B cell (primary cell): ENCODE measurements around the gene POU2F3. TPM values are rescaled to one million over a fixed set of nuclear protein-coding genes. Genes with fewer than 3 reads are reported as not detected.

Experiments used
- ATAC-seq: fragments of 200-7000 bp; cut with Tn5 transposase; one replicate; pipeline ENCODE4 v1.10.0; 2021; ENCODE audit warnings: low read depth, mild to moderate bottlenecking, moderate number of reproducible peaks, moderate library complexity
- CTCF ChIA-PET: fragments of 350-600 bp; sonication (Branson Sonifier 250); formaldehyde crosslinking; loops from one replicate; lab custom pipeline; 2021; ENCODE audit warnings: antibody characterized with exemption, inconsistent platforms; lab: Charles Lee
- POLR2A ChIA-PET: fragments of 350-600 bp; sonication (Branson Sonifier 250); formaldehyde crosslinking; loops from one replicate; lab custom pipeline; 2021; ENCODE audit warnings: antibody characterized with exemption; lab: Charles Lee
- DNase-seq: peaks from one replicate; pipeline ENCODE4 v3.0.0; 2013
- H2AFZ ChIP-seq: 2 replicates; pipeline ENCODE4 v1.6.1; 2012; ENCODE audit warnings: mild to moderate bottlenecking, low read depth, low read length; ENCODE audit not compliant: insufficient read depth, poor library complexity, severe bottlenecking
- H3K27ac ChIP-seq, 2 donors: 1 replicate in 1 of 2; 2 replicates in 1 of 2; pipeline ENCODE4 v1.5.1; 2012 to 2013; ENCODE audit warnings: low read length in 2 of 2, mild to moderate bottlenecking in 2 of 2, moderate library complexity in 1 of 2
- H3K27me3 ChIP-seq, 4 experiments: fragments of 200-600 bp in 1 of 4; sonication (generic) in 1 of 4; replicated peaks in 1 of 4; 1 replicate in 2 of 4; 2 replicates in 2 of 4; pipeline versions ENCODE4 v1.6.1 to v1.7.0; 2013 to 2016; ENCODE audit warnings: low read length in 3 of 4, mild to moderate bottlenecking in 2 of 4, mixed read lengths in 1 of 4, moderate library complexity in 1 of 4; ENCODE audit not compliant: insufficient read depth in 4 of 4, control insufficient read depth in 3 of 4; ENCODE audit errors: control extremely low read depth in 1 of 4
- H3K36me3 ChIP-seq, 2 experiments: replicated peaks in 1 of 2; 1 replicate in 1 of 2; 2 replicates in 1 of 2; pipeline versions ENCODE4 v1.6.1 to v1.7.1; 2013; ENCODE audit warnings: low read length in 1 of 2; ENCODE audit not compliant: insufficient read depth in 2 of 2, control insufficient read depth in 1 of 2; ENCODE audit errors: control extremely low read depth in 1 of 2, extremely low read depth in 1 of 2
- H3K4me1 ChIP-seq, 2 donors: fragments of 200-600 bp in 1 of 2; sonication (generic) in 1 of 2; 1 replicate in 1 of 2; 2 replicates in 1 of 2; pipeline versions ENCODE4 v1.5.1 to v1.6.1; 2013 to 2017; ENCODE audit warnings: low read length in 2 of 2; ENCODE audit not compliant: control insufficient read depth in 2 of 2, insufficient read depth in 2 of 2
- H3K4me2 ChIP-seq: replicated peaks from 2 replicates; pipeline ENCODE3; 2012; ENCODE audit warnings: mild to moderate bottlenecking, low read depth, low read length; ENCODE audit not compliant: poor library complexity, severe bottlenecking
- H3K4me3 ChIP-seq, 5 experiments: fragments of 200-600 bp in 1 of 5; sonication (generic) in 1 of 5; 1 replicate in 3 of 5; 2 replicates in 2 of 5; pipeline versions ENCODE4 v1.5.1 to v1.7.0; 2011 to 2016; ENCODE audit warnings: low read length in 4 of 5, mild to moderate bottlenecking in 4 of 5, low read depth in 2 of 5, control low read depth in 1 of 5, moderate library complexity in 1 of 5; ENCODE audit not compliant: insufficient read depth in 1 of 5; ENCODE audit errors: control extremely low read depth in 1 of 5, extremely low read depth in 1 of 5
- H3K79me2 ChIP-seq: fragments of 200-600 bp; sonication (generic); one replicate; pipeline ENCODE4 v1.6.0; 2016; ENCODE audit warnings: low read length; ENCODE audit not compliant: control insufficient read depth, insufficient read depth
- H3K9ac ChIP-seq: fragments of 200-600 bp; sonication (generic); 2 replicates; pipeline ENCODE4 v1.6.1; 2017; ENCODE audit warnings: mild to moderate bottlenecking, low read length, moderate library complexity
- H3K9me3 ChIP-seq, 3 donors: one replicate each; pipeline versions ENCODE4 v1.6.1 to v1.7.1; 2013; ENCODE audit warnings: low read length in 2 of 3; ENCODE audit not compliant: control insufficient read depth in 2 of 3, insufficient read depth in 1 of 3; ENCODE audit errors: control extremely low read depth in 1 of 3
- H4K20me1 ChIP-seq: 2 replicates; pipeline ENCODE4 v1.6.0; 2012; ENCODE audit warnings: mild to moderate bottlenecking, low read length; ENCODE audit not compliant: insufficient read depth, control insufficient read depth, poor library complexity, severe bottlenecking
- H3K27ac Mint-ChIP-seq: one replicate; pipeline ENCODE4 v1.8.0; 2021; ENCODE audit warnings: mixed read lengths
- H3K27me3 Mint-ChIP-seq: one replicate; pipeline ENCODE4 v1.8.0; 2021; ENCODE audit warnings: mixed read lengths
- H3K4me1 Mint-ChIP-seq: one replicate; pipeline ENCODE4 v1.8.0; 2021; ENCODE audit warnings: mixed read lengths
- H3K4me3 Mint-ChIP-seq: one replicate; pipeline ENCODE4 v1.8.0; 2021; ENCODE audit warnings: mixed read lengths
- H3K9me3 Mint-ChIP-seq: one replicate; pipeline ENCODE4 v1.8.0; 2022; ENCODE audit warnings: mixed read lengths; ENCODE audit not compliant: insufficient read depth
- EZH2 ChIP-seq: IDR thresholded peaks from 2 replicates; pipeline ENCODE4 v1.6.1; 2012; ENCODE audit warnings: borderline replicate concordance, low read depth, mild to moderate bottlenecking, moderate library complexity, low read length; ENCODE audit not compliant: insufficient read depth, poor library complexity, severe bottlenecking
- WGBS: methylation state at CpG from one replicate; pipeline ENCODE4 v1.1.5; 2013; ENCODE audit warnings: missing lambda C conversion rate; ENCODE audit not compliant: insufficient coverage; 5-methylcytosine and 5-hydroxymethylcytosine counted together
- intact Hi-C: fragments of 100-400 bp; cut with micrococcal nuclease; formaldehyde crosslinking; loops from one replicate; pipeline ENCODE4 v1.10.0; 2022
- polyA plus RNA-seq: library from polyadenylated mRNA; depleted of rRNA; stranded (reverse); fragments of >200 nt; gene quantifications from 2 replicates; pipeline ENCODE4 v1.2.3, GENCODE V29; 2012
- total RNA-seq, 2 donors: library from RNA; stranded (reverse); fragments of 120-200 nt in 1 of 2; gene quantifications; 1 replicate in 1 of 2; 2 replicates in 1 of 2; pipeline versions ENCODE4 v1.2.3 to v1.2.4, GENCODE V29; 2013 to 2022
- TF ChIP-seq, protein P1 (sequence below): fragments of 200-600 bp; IDR thresholded peaks from one replicate; pipeline ENCODE4 v1.8.0; 2022; ENCODE audit warnings: antibody characterized with exemption, mild to moderate bottlenecking

Gene POU2F3
- total and polyA plus RNA-seq, 2 donors (not counting 1 experiment from before 2014, with no cell fraction given), result not detected

DNA sequence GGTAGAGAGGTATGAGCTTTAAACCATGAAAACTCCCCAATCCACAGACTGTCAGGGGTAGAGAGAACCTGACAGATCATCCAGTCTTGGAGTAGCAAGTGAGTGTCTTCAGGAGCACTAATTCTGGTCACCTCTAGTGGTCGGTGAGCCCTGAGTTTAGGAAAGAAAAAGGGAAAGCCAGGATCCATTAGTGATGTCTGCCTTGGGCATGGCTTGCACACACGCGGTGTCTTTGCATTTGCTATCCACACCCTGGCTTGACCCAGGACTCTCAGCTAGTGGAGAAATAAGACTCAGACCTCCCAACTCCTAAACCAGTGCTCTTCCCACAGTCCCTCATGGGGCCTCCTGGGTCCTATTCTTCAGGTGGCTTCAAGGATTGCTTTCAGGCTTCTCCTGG is 19.3 kb downstream of the POU2F3 start:
- Histone ChIP-seq H2AFZ (no peak overlapping the region), H4K20me1 (no peaks in the 10 kb centered on the region), H3K36me3 (no peaks in the 10 kb centered on the region), H3K4me1 (peaks cover 12 to 13% of the 10 kb centered on the region in 2 donors), H3K9me3 (no peaks in the 10 kb centered on the region), H3K4me3 (no peak overlapping the region), H3K27ac (no peak overlapping the region), H3K9ac (no peak overlapping the region), H3K79me2 (no peaks in the 10 kb centered on the region), H3K4me2 (no peak overlapping the region), H3K27me3 (peaks cover 0 to 34% (median 16%) of the 10 kb centered on the region in 4 experiments)
- Mint-ChIP-seq H3K27ac (no peak overlapping the region), H3K9me3 (no peaks in the 10 kb centered on the region), H3K4me3 (no peak overlapping the region), H3K4me1 (peaks cover 3% of the 10 kb centered on the region), H3K27me3 (peaks cover 54% of the 10 kb centered on the region)
- DNase-seq (no peak), ATAC-seq (no peak)
- 80% methylated on average over 1 of the region's 3 CpGs for WGBS
- intact Hi-C loops, result no loop called here
- POLR2A ChIA-PET, result no interaction called here
- CTCF ChIA-PET, result no interaction called here
- TF ChIP-seq, protein P1, sequence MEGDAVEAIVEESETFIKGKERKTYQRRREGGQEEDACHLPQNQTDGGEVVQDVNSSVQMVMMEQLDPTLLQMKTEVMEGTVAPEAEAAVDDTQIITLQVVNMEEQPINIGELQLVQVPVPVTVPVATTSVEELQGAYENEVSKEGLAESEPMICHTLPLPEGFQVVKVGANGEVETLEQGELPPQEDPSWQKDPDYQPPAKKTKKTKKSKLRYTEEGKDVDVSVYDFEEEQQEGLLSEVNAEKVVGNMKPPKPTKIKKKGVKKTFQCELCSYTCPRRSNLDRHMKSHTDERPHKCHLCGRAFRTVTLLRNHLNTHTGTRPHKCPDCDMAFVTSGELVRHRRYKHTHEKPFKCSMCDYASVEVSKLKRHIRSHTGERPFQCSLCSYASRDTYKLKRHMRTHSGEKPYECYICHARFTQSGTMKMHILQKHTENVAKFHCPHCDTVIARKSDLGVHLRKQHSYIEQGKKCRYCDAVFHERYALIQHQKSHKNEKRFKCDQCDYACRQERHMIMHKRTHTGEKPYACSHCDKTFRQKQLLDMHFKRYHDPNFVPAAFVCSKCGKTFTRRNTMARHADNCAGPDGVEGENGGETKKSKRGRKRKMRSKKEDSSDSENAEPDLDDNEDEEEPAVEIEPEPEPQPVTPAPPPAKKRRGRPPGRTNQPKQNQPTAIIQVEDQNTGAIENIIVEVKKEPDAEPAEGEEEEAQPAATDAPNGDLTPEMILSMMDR, result no peak
- no peak for TF ChIP-seq EZH2

DNA sequence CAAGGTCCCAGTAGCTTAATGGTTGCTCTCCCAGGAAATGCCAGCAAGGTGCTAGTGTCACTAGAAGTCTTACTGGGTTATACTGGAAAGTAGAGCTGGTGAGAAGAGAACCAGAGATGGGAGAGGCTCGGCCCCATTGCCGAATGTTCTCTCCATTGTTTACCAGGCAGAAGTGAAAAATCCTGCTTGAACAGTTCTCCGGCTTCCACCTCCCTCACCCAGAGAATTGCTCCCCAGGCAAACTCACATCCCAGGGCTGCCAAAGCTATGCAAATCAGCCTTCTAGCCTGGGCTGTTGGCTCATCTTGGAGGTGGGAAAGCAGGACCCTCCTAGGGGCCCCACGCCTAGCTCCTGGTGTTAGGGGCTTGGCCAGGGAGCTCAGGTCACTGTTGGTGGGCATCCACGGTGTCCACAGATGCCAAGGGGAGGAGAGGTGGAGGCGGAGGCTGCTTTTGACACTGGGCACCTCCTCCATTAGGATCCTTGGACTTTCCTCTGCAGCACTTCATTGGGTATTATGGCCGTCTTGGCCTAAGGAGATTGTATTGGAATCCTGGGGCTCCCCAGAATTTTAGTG is 20.1 kb downstream of the POU2F3 start:
- Histone ChIP-seq H3K27ac (no peak overlapping the region), H3K9me3 (no peaks in the 10 kb centered on the region), H3K79me2 (no peaks in the 10 kb centered on the region), H4K20me1 (no peaks in the 10 kb centered on the region), H3K4me1 (peaks cover 8% of the 10 kb centered on the region in 2 donors), H3K27me3 (peaks cover 0 to 27% (median 13%) of the 10 kb centered on the region in 4 experiments), H3K4me3 (no peak overlapping the region), H3K4me2 (no peak overlapping the region), H3K36me3 (no peaks in the 10 kb centered on the region), H2AFZ (no peak overlapping the region), H3K9ac (no peak overlapping the region)
- ChIA-PET POLR2A (no interaction called here), CTCF (no interaction called here)
- Mint-ChIP-seq H3K9me3 (no peaks in the 10 kb centered on the region), H3K27ac (no peak overlapping the region), H3K27me3 (peaks cover 55% of the 10 kb centered on the region), H3K4me3 (no peak overlapping the region), H3K4me1 (peaks cover 3% of the 10 kb centered on the region)
- TF ChIP-seq EZH2, result no peak
- TF ChIP-seq, protein P1, result no peak
- intact Hi-C loops, result no loop called here
- no peak for DNase-seq
- ATAC-seq, result no peak
- 84% methylated on average over 4 of the region's 7 CpGs for WGBS
